SK-N-SH (cell line): ENCODE measurements around the gene KIAA0040.

Source experiments
- CTCF ChIP-seq: fragments of 200-600 bp; sonication (generic); IDR thresholded peaks from 2 replicates; pipeline ENCODE4 v1.6.1; 2017; ENCODE audit warnings: antibody characterized with exemption, mild to moderate bottlenecking, moderate library complexity
- RAD21 ChIP-seq: IDR thresholded peaks from 2 replicates; pipeline ENCODE4 v1.6.1; 2012; ENCODE audit warnings: mild to moderate bottlenecking, low read length
- RCOR1 ChIP-seq: fragments of 150-350 bp; IDR thresholded peaks from 2 replicates; pipeline ENCODE4 v1.6.1; 2017; ENCODE audit warnings: antibody characterized with exemption, low read length
- USF2 ChIP-seq: fragments of 150-350 bp; IDR thresholded peaks from 2 replicates; pipeline ENCODE4 v1.6.1; 2017; ENCODE audit warnings: antibody characterized with exemption, low read length, low read depth, borderline replicate concordance
- YY1 ChIP-seq: IDR thresholded peaks from 2 replicates; pipeline ENCODE4 v1.4.0; 2012; ENCODE audit warnings: low read depth, mild to moderate bottlenecking

- TF ChIP-seq RCOR1, result no peak
- no peak for TF ChIP-seq RAD21
- no peak for TF ChIP-seq CTCF
- no peak for TF ChIP-seq YY1
- no peak for TF ChIP-seq USF2
Measured at GRCh38 chr1:175118375-175119367, 73.9 kb downstream of the KIAA0040 start.
